RWPE2 (cell line): ENCODE measurements around the gene ADIG.

Experiments used
- ATAC-seq: fragments of 200-7000 bp; cut with Tn5 transposase; 3 replicates; pipeline ENCODE4 v1.9.1; 2021; ENCODE audit warnings: low read depth
- DNase-seq: peaks from one replicate; pipeline ENCODE4 v3.0.0-alpha.2; 2020; ENCODE audit warnings: low spot score
- H3K27ac ChIP-seq: fragments of 450-650 bp; 2 replicates; pipeline ENCODE4 v1.5.1; 2017; ENCODE audit warnings: mild to moderate bottlenecking; ENCODE audit not compliant: poor library complexity, severe bottlenecking
- H3K27me3 ChIP-seq: fragments of 250-450 bp; sonication (Bioruptor Pico); 2 replicates; pipeline ENCODE4 v1.5.1; 2021; ENCODE audit warnings: mild to moderate bottlenecking, moderate library complexity; ENCODE audit not compliant: insufficient read depth, poor library complexity, severe bottlenecking
- H3K36me3 ChIP-seq: fragments of 250-450 bp; sonication (Bioruptor Pico); 2 replicates; pipeline ENCODE4 v1.5.1; 2020; ENCODE audit warnings: low read depth, mild to moderate bottlenecking, moderate library complexity
- H3K4me1 ChIP-seq: fragments of 250-450 bp; sonication (Bioruptor Pico); 2 replicates; pipeline ENCODE4 v1.5.1; 2021; ENCODE audit warnings: mild to moderate bottlenecking, moderate library complexity; ENCODE audit not compliant: insufficient read depth, poor library complexity, severe bottlenecking
- H3K4me3 ChIP-seq: fragments of 250-450 bp; sonication (Bioruptor Pico); 2 replicates; pipeline ENCODE4 v1.5.1; 2021; ENCODE audit warnings: mild to moderate bottlenecking, moderate library complexity; ENCODE audit not compliant: severe bottlenecking
- H3K9me3 ChIP-seq: fragments of 250-450 bp; sonication (Bioruptor Pico); 2 replicates; pipeline ENCODE4 v1.5.1; 2021; ENCODE audit warnings: mild to moderate bottlenecking, moderate library complexity; ENCODE audit not compliant: severe bottlenecking
- CTCF ChIP-seq: fragments of 450-650 bp; IDR thresholded peaks from one replicate; pipeline ENCODE4 v1.5.1; 2017; ENCODE audit warnings: mild to moderate bottlenecking, moderate library complexity; ENCODE audit not compliant: poor library complexity, severe bottlenecking

The ADIG gene

GRCh38 chr20:38604873-38605303 is 23.9 kb downstream of the ADIG start:
- Histone ChIP-seq H3K4me1 (peaks cover 43% of the 10 kb centered on the region), H3K27me3 (no peaks in the 10 kb centered on the region)

GRCh38 chr20:38607351-38607750 is 26.4 kb downstream of the ADIG start:
- no peak overlapping the region for H3K27ac ChIP-seq
- DNase-seq = no peak
- no peaks in the 10 kb centered on the region for H3K36me3 ChIP-seq

More at GRCh38 chr20:38604873-38605303, 23.9 kb downstream of the ADIG start:
- peak; percentile 96 for ATAC-seq
- peak; percentile 98 for DNase-seq
- Histone ChIP-seq H3K27ac (peak overlapping the region; percentile 67), H3K9me3 (no peaks in the 10 kb centered on the region), H3K4me3 (no peak overlapping the region), H3K36me3 (no peaks in the 10 kb centered on the region)
- TF ChIP-seq CTCF = no peak

GRCh38 chr20:38608188-38608587 is 27.2 kb downstream of the ADIG start:
- no peak for TF ChIP-seq CTCF
- no peak overlapping the region for H3K4me3 ChIP-seq
- DNase-seq (no peak), ATAC-seq (no peak)
- H3K27ac ChIP-seq = no peak overlapping the region
- H3K36me3 ChIP-seq = no peaks in the 10 kb centered on the region
- H3K27me3 ChIP-seq = no peaks in the 10 kb centered on the region
- H3K4me1 ChIP-seq = peaks cover 30% of the 10 kb centered on the region
- H3K9me3 ChIP-seq = no peaks in the 10 kb centered on the region

More at GRCh38 chr20:38607351-38607750, 26.4 kb downstream of the ADIG start:
- ATAC-seq = no peak
- Histone ChIP-seq H3K27me3 (no peaks in the 10 kb centered on the region), H3K4me3 (no peak overlapping the region), H3K4me1 (peaks cover 34% of the 10 kb centered on the region), H3K9me3 (no peaks in the 10 kb centered on the region)
- TF ChIP-seq CTCF = no peak

GRCh38 chr20:38609815-38610214 is 28.8 kb downstream of the ADIG start:
- Histone ChIP-seq H3K9me3 (no peaks in the 10 kb centered on the region), H3K36me3 (no peaks in the 10 kb centered on the region), H3K4me3 (no peak overlapping the region), H3K27ac (peak overlapping the region; percentile 76), H3K4me1 (peaks cover 21% of the 10 kb centered on the region), H3K27me3 (no peaks in the 10 kb centered on the region)
- ATAC-seq (no peak), DNase-seq (no peak)
- no peak for TF ChIP-seq CTCF

GRCh38 chr20:38610521-38610920 is 29.5 kb downstream of the ADIG start:
- H3K27me3 ChIP-seq = no peaks in the 10 kb centered on the region
- no peak for TF ChIP-seq CTCF
- no peak overlapping the region for H3K4me3 ChIP-seq
- no peaks in the 10 kb centered on the region for H3K36me3 ChIP-seq
- no peaks in the 10 kb centered on the region for H3K9me3 ChIP-seq
- peaks cover 16% of the 10 kb centered on the region for H3K4me1 ChIP-seq
- DNase-seq (no peak), ATAC-seq (peak; percentile 97)
- peak overlapping the region; percentile 76 for H3K27ac ChIP-seq
